Measurements from ENCODE around the gene SGTB. TPM values are rescaled to one million over a fixed set of nuclear protein-coding genes. Genes with fewer than 3 reads are reported as not detected.

Gene SGTB
- total RNA-seq, 1 experiment from 2014 or later: 7.1 TPM

Other genes starting within 250 kb of the SGTB start
- gene ADAMTS6, start 240.2 kb downstream of the SGTB start, total RNA-seq (2014; rRNA removed; shearing (Covaris generic)): 1.3 and 1.5 TPM in 2 replicates
- gene CENPK, start 158.9 kb downstream of the SGTB start, total RNA-seq (2014; rRNA removed; shearing (Covaris generic)): 31.2 and 42.4 TPM in 2 replicates
- 28.1 and 50.0 TPM in 2 replicates for gene PPWD1, start 158.8 kb downstream of the SGTB start, total RNA-seq (2014; rRNA removed; shearing (Covaris generic))
- 12.6 and 14.3 TPM in 2 replicates for gene TRIM23, start 97.8 kb downstream of the SGTB start, total RNA-seq (2014; rRNA removed; shearing (Covaris generic))
- gene SHLD3, start 97.1 kb downstream of the SGTB start, total RNA-seq (2014; rRNA removed; shearing (Covaris generic)): 2.0 and 2.4 TPM in 2 replicates
- 23.0 and 28.7 TPM in 2 replicates for gene TRAPPC13, start 97.1 kb downstream of the SGTB start, total RNA-seq (2014; rRNA removed; shearing (Covaris generic))
- gene NLN, start 96 bp upstream of the SGTB start, total RNA-seq (2014; rRNA removed; shearing (Covaris generic)): 121 and 129 TPM in 2 replicates
- 17.6 and 22.6 TPM in 2 replicates for gene ERBIN, start 204.5 kb upstream of the SGTB start, total RNA-seq (2014; rRNA removed; shearing (Covaris generic))

Measured in H7 (cell line).